HepG2 (cell line): ENCODE results near the gene CORO7. TPM values are rescaled to one million over a fixed set of nuclear protein-coding genes. Genes with fewer than 3 reads are reported as not detected.

Experiments
- AGO1 ChIP-seq: fragments of 200-400 bp; formaldehyde crosslinking; IDR thresholded peaks from 2 replicates; pipeline ENCODE4 v1.6.1; 2017; ENCODE audit warnings: mild to moderate bottlenecking, low read depth, low read length, moderate library complexity; ENCODE audit not compliant: poor library complexity, severe bottlenecking
- AGO2 ChIP-seq: fragments of 200-400 bp; formaldehyde crosslinking; optimal IDR thresholded peaks from 2 replicates; pipeline ENCODE3; 2017; ENCODE audit warnings: mild to moderate bottlenecking, low read depth, low read length, moderate library complexity
- AKAP8 ChIP-seq: sonication (generic); formaldehyde crosslinking; IDR thresholded peaks from 2 replicates; pipeline ENCODE4 v1.5.1; 2020; ENCODE audit warnings: mild to moderate bottlenecking, missing genetic modification reagents
- BCL3 ChIP-seq: sonication (generic); formaldehyde crosslinking; IDR thresholded peaks from 2 replicates; pipeline ENCODE4 v1.5.1; 2020; ENCODE audit warnings: mild to moderate bottlenecking, missing genetic modification reagents, moderate library complexity
- BORCS8-MEF2B ChIP-seq: sonication (generic); formaldehyde crosslinking; IDR thresholded peaks from 2 replicates; pipeline ENCODE4 v1.8.0; 2022; ENCODE audit warnings: mild to moderate bottlenecking, missing genetic modification reagents
- CBX5 ChIP-seq: sonication (generic); formaldehyde crosslinking; IDR thresholded peaks from 2 replicates; pipeline ENCODE4 v1.4.0; 2020; ENCODE audit warnings: missing genetic modification reagents, borderline replicate concordance
- CENPBD1 ChIP-seq: sonication (generic); formaldehyde crosslinking; IDR thresholded peaks from 2 replicates; pipeline ENCODE4 v1.8.0; 2022; ENCODE audit warnings: missing genetic modification reagents, low read depth, mild to moderate bottlenecking, borderline replicate concordance
- GPBP1L1 ChIP-seq: sonication (generic); formaldehyde crosslinking; IDR thresholded peaks from 2 replicates; pipeline ENCODE4 v1.5.0; 2020; ENCODE audit warnings: mild to moderate bottlenecking, missing genetic modification reagents
- HNRNPK ChIP-seq: fragments of 200-400 bp; formaldehyde crosslinking; IDR thresholded peaks from 2 replicates; pipeline ENCODE4 v1.6.1; 2018; ENCODE audit warnings: low read length, low read depth, moderate library complexity, mild to moderate bottlenecking; ENCODE audit not compliant: poor library complexity, severe bottlenecking
- KAT7 ChIP-seq: IDR thresholded peaks from 2 replicates; pipeline ENCODE4 v1.6.1; 2018; ENCODE audit warnings: borderline replicate concordance, missing compliant biosample characterization
- KLF13 ChIP-seq: sonication (generic); formaldehyde crosslinking; IDR thresholded peaks from 2 replicates; pipeline ENCODE4 v1.4.0; 2020; ENCODE audit warnings: mild to moderate bottlenecking, missing genetic modification reagents
- MEF2D ChIP-seq: sonication (generic); formaldehyde crosslinking; IDR thresholded peaks from 2 replicates; pipeline ENCODE4 v1.5.1; 2020; ENCODE audit warnings: mild to moderate bottlenecking, missing genetic modification reagents
- MTA1 ChIP-seq: sonication (generic); formaldehyde crosslinking; IDR thresholded peaks from 2 replicates; pipeline ENCODE4 v1.4.0; 2020; ENCODE audit warnings: missing genetic modification reagents, mild to moderate bottlenecking, borderline replicate concordance
- NR2C2 ChIP-seq: sonication (generic); formaldehyde crosslinking; IDR thresholded peaks from 2 replicates; pipeline ENCODE4 v1.4.0; 2020; ENCODE audit warnings: missing genetic modification reagents, mild to moderate bottlenecking, moderate library complexity, borderline replicate concordance
- POLR2G ChIP-seq: fragments of 200-400 bp; formaldehyde crosslinking; IDR thresholded peaks from 2 replicates; pipeline ENCODE4 v1.6.1; 2018; ENCODE audit warnings: mild to moderate bottlenecking, low read depth, low read length, moderate library complexity
- RFXANK ChIP-seq: IDR thresholded peaks from 2 replicates; pipeline ENCODE4 v1.6.1; 2016
- SKIL ChIP-seq: sonication (generic); formaldehyde crosslinking; IDR thresholded peaks from 2 replicates; pipeline ENCODE4 v1.8.0; 2022; ENCODE audit warnings: missing genetic modification reagents, mild to moderate bottlenecking, moderate library complexity, borderline replicate concordance
- YEATS4 ChIP-seq: sonication (generic); formaldehyde crosslinking; IDR thresholded peaks from 2 replicates; pipeline ENCODE4 v1.4.0; 2020; ENCODE audit warnings: missing genetic modification reagents, borderline replicate concordance
- ZBTB33 ChIP-seq: sonication (generic); formaldehyde crosslinking; IDR thresholded peaks from 2 replicates; pipeline ENCODE4 v1.4.0; 2020; ENCODE audit warnings: missing genetic modification reagents
- ZNF580 ChIP-seq: IDR thresholded peaks from 2 replicates; pipeline ENCODE4 v1.6.1; 2016; ENCODE audit warnings: low read depth, borderline replicate concordance
- ZNF782 ChIP-seq: sonication (generic); formaldehyde crosslinking; IDR thresholded peaks from 2 replicates; pipeline ENCODE4 v1.4.0; 2020; ENCODE audit warnings: missing genetic modification reagents, mild to moderate bottlenecking, borderline replicate concordance
- polyA plus RNA-seq, 8 experiments: library from polyadenylated mRNA; depleted of rRNA in 3 of 8; stranded (reverse) in 7 of 8; unstranded in 1 of 8; fragments of >200 nt; fragmentation: Illumina TruSeq in 4 of 8; extraction: Trizol in 4 of 8; gene quantifications; 2 replicates each; pipeline versions ENCODE4 v1.2.1 to v1.2.3, GENCODE V29; 2011 to 2016; ENCODE audit warnings: low read depth in 4 of 8, missing spikeins in 1 of 8, mixed read lengths in 1 of 8; ENCODE audit not compliant: insufficient read depth in 1 of 8
- total RNA-seq, 5 experiments: library from RNA; depleted of rRNA; stranded (reverse); fragments of >200 nt; fragmentation: Illumina TruSeq; extraction: Trizol; gene quantifications; 2 replicates each; pipeline ENCODE4 v1.2.3, GENCODE V29; 2016; ENCODE audit warnings: low read depth in 1 of 5

CORO7 gene
- total and polyA plus RNA-seq, 2 of the 13 experiments (the other 11 are each of a cell fraction or from before 2014, with no cell fraction given): 9.9 to 14.3 TPM

GRCh38 chr16:4384509-4384942 lies 31.9 kb downstream of the CORO7 start (continued):
- TF ChIP-seq MTA1 (CRISPR knock-in tag): no peak
- TF ChIP-seq GPBP1L1 (CRISPR knock-in tag): no peak
- TF ChIP-seq NR2C2 (CRISPR knock-in tag): no peak
- no peak for TF ChIP-seq SKIL (CRISPR knock-in tag)
- 0 out of 2 replicates have a peak, but pooled peaks have one; percentile 31 for TF ChIP-seq BORCS8-MEF2B (CRISPR knock-in tag)
- TF ChIP-seq RFXANK (CRISPR knock-in tag): no peak
- 0 out of 2 replicates have a peak, but pooled peaks have one; percentile 24 for TF ChIP-seq AKAP8 (CRISPR knock-in tag)
- no peak for TF ChIP-seq YEATS4 (CRISPR knock-in tag)
- TF ChIP-seq ZBTB33 (CRISPR knock-in tag): peak; percentile 75
- no peak for TF ChIP-seq BCL3 (CRISPR knock-in tag)
- no peak for TF ChIP-seq ZNF580 (CRISPR knock-in tag)
- peak; percentile 99 for TF ChIP-seq AGO1
- TF ChIP-seq POLR2G: 0 out of 2 replicates have a peak, but pooled peaks have one; percentile 1
- no peak for TF ChIP-seq MEF2D (CRISPR knock-in tag)
- no peak for TF ChIP-seq CBX5
- TF ChIP-seq CENPBD1: no peak
- peak; percentile 95 for TF ChIP-seq AGO2
- no peak for TF ChIP-seq KLF13 (CRISPR knock-in tag)
- peak; percentile 43 for TF ChIP-seq HNRNPK
- TF ChIP-seq KAT7: no peak
- TF ChIP-seq ZNF782 (CRISPR knock-in tag): no peak
